ENCODE measurements around the gene UQCR11. TPM values are rescaled to one million over a fixed set of nuclear protein-coding genes. Genes with fewer than 3 reads are reported as not detected.

The UQCR11 gene
- polyA plus RNA-seq, 1 donor (not counting 4 experiments of a cell fraction or from before 2014, with no cell fraction given), result 327 TPM

DNA sequence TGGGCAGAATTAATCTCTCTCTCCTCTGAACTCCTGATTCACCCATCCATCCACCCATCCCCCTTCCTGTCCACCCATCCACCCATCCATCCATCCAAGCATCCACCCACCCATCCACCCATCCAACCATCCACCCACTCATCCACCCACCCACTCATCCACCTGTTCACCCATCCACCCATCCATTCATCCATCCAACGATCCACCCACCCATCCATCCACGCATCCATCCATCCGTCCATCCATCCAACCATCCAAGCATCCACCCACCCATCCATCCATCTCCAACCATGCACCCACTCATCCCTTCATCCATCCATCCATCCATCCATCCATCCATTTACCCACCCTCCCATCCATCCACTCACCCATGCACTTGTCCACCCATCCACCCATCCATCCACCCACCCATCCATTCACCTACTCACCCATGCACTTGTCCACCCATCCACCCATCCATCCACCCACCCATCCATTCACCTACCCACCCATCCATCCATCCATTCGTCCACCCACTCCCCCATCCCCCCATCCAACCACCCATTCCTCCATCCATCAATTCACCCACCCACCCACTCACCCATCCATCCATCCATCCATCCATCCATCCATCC, 55.8 kb downstream of the UQCR11 start:
- no peak overlapping the region for H3K4me3 ChIP-seq (ENCODE audit: control insufficient read depth in 2 of 3, extremely low read depth in 1 of 3, insufficient read depth in 2 of 3, low read depth in 1 of 3, low read length in 3 of 3)
- FAIRE-seq (no peak), DNase-seq (ENCODE audit: low read depth, low spot score) (no peak)
- no peaks in the 10 kb centered on the region for H3K4me1 ChIP-seq (ENCODE audit: control insufficient read depth, extremely low read depth, insufficient read depth, low read length)
- H3K9me3 ChIP-seq (ENCODE audit: control insufficient read depth, low read depth, low read length), result no peaks in the 10 kb centered on the region
- H3K27ac ChIP-seq (ENCODE audit: control insufficient read depth, insufficient read depth, low read length), result no peak overlapping the region
- H3K9ac ChIP-seq (ENCODE audit: control insufficient read depth, extremely low read depth, insufficient read depth, low read length), result no peak overlapping the region
- no peaks in the 10 kb centered on the region for H3K9me1 ChIP-seq (ENCODE audit: control insufficient read depth, extremely low read depth, insufficient read depth, low read length)
- dilution Hi-C loops (cut with MboI; ENCODE audit: extremely low pct_ligation_motif_present, low sequenced_read_pairs), result no loop called here
- H3K79me2 ChIP-seq (ENCODE audit: control insufficient read depth, insufficient read depth, low read length), result no peaks in the 10 kb centered on the region
- no peak overlapping the region for H2AFZ ChIP-seq (ENCODE audit: control insufficient read depth, low read length)
- peaks cover 4% of the 10 kb centered on the region for H3K27me3 ChIP-seq (ENCODE audit: control insufficient read depth, extremely low read depth, insufficient read depth, low read length)
- no peak overlapping the region for H3K4me2 ChIP-seq (ENCODE audit: control insufficient read depth, extremely low read depth, insufficient read depth, low read depth, low read length)
- H4K20me1 ChIP-seq (ENCODE audit: control insufficient read depth, extremely low read depth, insufficient read depth, low read length), result no peaks in the 10 kb centered on the region
- TF ChIP-seq, protein P1, sequence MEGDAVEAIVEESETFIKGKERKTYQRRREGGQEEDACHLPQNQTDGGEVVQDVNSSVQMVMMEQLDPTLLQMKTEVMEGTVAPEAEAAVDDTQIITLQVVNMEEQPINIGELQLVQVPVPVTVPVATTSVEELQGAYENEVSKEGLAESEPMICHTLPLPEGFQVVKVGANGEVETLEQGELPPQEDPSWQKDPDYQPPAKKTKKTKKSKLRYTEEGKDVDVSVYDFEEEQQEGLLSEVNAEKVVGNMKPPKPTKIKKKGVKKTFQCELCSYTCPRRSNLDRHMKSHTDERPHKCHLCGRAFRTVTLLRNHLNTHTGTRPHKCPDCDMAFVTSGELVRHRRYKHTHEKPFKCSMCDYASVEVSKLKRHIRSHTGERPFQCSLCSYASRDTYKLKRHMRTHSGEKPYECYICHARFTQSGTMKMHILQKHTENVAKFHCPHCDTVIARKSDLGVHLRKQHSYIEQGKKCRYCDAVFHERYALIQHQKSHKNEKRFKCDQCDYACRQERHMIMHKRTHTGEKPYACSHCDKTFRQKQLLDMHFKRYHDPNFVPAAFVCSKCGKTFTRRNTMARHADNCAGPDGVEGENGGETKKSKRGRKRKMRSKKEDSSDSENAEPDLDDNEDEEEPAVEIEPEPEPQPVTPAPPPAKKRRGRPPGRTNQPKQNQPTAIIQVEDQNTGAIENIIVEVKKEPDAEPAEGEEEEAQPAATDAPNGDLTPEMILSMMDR (optimal IDR thresholded peaks at IDR 0.05 in 1 of 3, IDR thresholded peaks at IDR 0.05 in 1 of 3, conservative IDR thresholded peaks at IDR 0.05 in 1 of 3; ENCODE audit: extremely low read depth in 1 of 3, insufficient read depth in 2 of 3, low read length in 3 of 3), result no peak
- TF ChIP-seq EZH2 (IDR thresholded peaks at IDR 0.05; ENCODE audit: low read length), result no peak
- no peaks in the 10 kb centered on the region for H3K36me3 ChIP-seq (ENCODE audit: control insufficient read depth in 2 of 2, extremely low read depth in 1 of 2, insufficient read depth in 2 of 2, low read length in 2 of 2)

Small RNA genes lying within 50 kb of the gene (small RNA-seq; reads per million reads assigned to genes)
- gene AC005943.2 (ENCODE audit: insufficient read length in 3 of 3, low read depth in 3 of 3, low replicate concordance in 1 of 3) (0 reads per million in 3 experiments), gene RN7SL477P (ENCODE audit: insufficient read length in 3 of 3, low read depth in 3 of 3, low replicate concordance in 1 of 3) (0 reads per million in 3 experiments), gene RNU6-1223P (ENCODE audit: insufficient read length in 3 of 3, low read depth in 3 of 3, low replicate concordance in 1 of 3) (0 reads per million in 3 experiments)

Other genes starting within 250 kb of the UQCR11 start
- gene NDUFS7, start 221.6 kb downstream of the UQCR11 start, polyA plus RNA-seq, result 23.2 to 52.1 TPM (median 41.3 TPM) in 3 replicates
- 5.7 to 15.6 TPM (median 7.6 TPM) in 3 replicates for gene GAMT, start 203.9 kb downstream of the UQCR11 start, polyA plus RNA-seq
- 56.4 to 99.2 TPM (median 71.6 TPM) in 3 replicates for gene DAZAP1, start 197.9 kb downstream of the UQCR11 start, polyA plus RNA-seq
- 795 to 1,391 TPM (median 803 TPM) in 3 replicates for gene RPS15, start 167.1 kb downstream of the UQCR11 start, polyA plus RNA-seq
- gene APC2, start 155.3 kb downstream of the UQCR11 start, polyA plus RNA-seq, result 0.01 to 0.05 TPM (median 0.01 TPM) in 3 replicates
- 11.2 to 24.9 TPM (median 13.8 TPM) in 3 replicates for gene C19orf25, start 126.2 kb downstream of the UQCR11 start, polyA plus RNA-seq
- gene PCSK4, start 115.1 kb downstream of the UQCR11 start, polyA plus RNA-seq, result 0.25 to 1.2 TPM (median 0.27 TPM) in 3 replicates
- 1.2 to 1.3 TPM (median 1.2 TPM) in 3 replicates for gene REEP6, start 114.3 kb downstream of the UQCR11 start, polyA plus RNA-seq
- gene ADAMTSL5, start 92.4 kb downstream of the UQCR11 start, polyA plus RNA-seq, result 4.2 to 8.5 TPM (median 5.7 TPM) in 3 replicates
- gene PLK5, start 81.4 kb downstream of the UQCR11 start, polyA plus RNA-seq, result 0.05 to 0.26 TPM (median 0.06 TPM) in 3 replicates
- gene MEX3D, start 37.1 kb downstream of the UQCR11 start, polyA plus RNA-seq, result 3.9 to 6.3 TPM (median 5.9 TPM) in 3 replicates
- gene MBD3, start 12.6 kb downstream of the UQCR11 start, polyA plus RNA-seq, result 16.6 to 27.4 TPM (median 21.9 TPM) in 3 replicates
- 40.0 to 59.0 TPM (median 44.4 TPM) in 3 replicates for gene TCF3, start 47.2 kb upstream of the UQCR11 start, polyA plus RNA-seq
- under 0.01 to 0.01 TPM in 2 of 3 replicates, not detected in the other for gene ONECUT3, start 148.0 kb upstream of the UQCR11 start, polyA plus RNA-seq
- gene ATP8B3, start 206.8 kb upstream of the UQCR11 start, polyA plus RNA-seq, result 0.98 to 2.8 TPM (median 1.2 TPM) in 3 replicates
- 6.1 to 18.6 TPM (median 9.1 TPM) in 3 replicates for gene REXO1, start 243.0 kb upstream of the UQCR11 start, polyA plus RNA-seq